Measurements from ENCODE around the gene GPR146.

Gene GPR146

DNA sequence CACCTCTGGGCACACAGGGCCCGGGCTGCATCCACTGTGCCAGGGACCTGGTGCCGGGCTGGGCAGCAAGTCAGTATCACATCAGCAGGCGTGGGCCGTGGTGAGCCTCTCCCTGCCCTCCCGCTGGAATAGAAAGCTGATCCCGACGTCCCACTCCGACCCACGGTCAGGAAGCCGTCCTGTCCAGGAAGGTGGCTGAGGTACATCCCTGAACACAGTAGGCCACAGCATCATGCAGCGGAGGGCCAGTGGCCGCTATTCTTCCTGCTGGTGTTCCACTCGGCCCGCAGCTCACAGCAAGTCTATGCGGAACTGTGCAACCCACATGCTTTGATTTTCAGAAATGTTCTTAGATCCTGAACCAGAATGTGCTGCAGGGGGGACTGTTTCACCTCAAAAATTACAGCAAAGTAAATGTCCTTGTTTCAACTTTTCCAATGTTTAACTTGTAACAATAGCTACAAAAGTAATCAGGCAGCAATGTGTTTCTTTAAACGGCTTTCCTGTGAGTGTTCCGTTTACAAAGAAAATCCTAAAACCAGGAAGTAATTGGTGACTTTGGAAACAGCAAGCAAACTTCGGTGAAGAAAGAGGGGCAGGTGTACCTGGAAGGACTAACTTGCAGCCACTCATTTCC lies 676 bp upstream of the GPR146 start:
- no peak for DNase-seq (ENCODE audit: low read depth)

DNA sequence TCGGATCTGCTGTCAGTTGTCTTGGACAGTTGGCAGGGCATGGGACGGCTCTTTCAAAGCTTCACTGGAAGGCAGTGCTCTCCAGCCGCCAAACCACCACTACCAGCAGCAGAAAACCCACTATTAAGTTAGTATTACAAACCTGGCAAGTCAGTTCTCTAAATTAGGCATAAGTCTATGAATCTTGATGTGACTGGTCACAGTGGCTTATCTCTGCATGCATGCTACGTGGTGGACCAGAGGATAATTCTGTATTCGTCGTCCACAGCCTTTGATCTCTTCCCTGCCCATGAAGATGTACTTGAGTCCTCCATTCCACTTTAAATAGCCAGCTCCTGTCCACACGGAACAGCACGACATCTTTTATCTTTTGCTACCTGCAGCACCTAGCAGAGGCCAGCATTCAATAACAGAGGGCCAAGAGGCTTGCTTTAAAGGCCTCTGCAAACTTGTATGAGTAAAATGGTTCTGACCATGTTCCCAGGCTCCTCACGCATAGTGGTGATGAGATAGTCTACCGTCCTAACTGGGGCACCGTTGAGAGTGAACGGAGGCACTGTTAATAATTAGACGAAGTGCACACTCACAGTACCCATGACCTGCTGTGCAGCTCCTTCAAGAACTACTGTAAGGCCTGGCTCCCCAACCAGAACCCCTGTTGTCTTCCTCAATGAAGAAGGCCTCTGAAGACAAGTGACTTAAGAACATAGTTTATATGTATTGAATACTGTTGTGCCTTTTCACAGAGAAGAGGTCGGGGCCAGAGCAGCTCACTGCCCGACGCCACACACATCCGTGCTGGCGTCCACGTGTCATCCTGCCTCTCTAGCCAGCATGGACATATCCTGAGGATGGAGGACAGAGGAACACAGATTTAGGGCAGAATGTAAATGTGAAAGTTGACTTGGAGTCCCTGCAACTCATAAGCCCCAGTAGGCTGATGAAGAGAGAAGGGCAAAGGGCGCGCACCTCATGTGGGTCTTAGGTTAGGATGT lies 1.0 kb downstream of the GPR146 start:
- DNase-seq (ENCODE audit: low read depth), result no peak

GRCh38 chr7:1046722-1047679 lies 2.7 kb downstream of the GPR146 start:
- DNase-seq (ENCODE audit: low read depth), result no peak

DNA sequence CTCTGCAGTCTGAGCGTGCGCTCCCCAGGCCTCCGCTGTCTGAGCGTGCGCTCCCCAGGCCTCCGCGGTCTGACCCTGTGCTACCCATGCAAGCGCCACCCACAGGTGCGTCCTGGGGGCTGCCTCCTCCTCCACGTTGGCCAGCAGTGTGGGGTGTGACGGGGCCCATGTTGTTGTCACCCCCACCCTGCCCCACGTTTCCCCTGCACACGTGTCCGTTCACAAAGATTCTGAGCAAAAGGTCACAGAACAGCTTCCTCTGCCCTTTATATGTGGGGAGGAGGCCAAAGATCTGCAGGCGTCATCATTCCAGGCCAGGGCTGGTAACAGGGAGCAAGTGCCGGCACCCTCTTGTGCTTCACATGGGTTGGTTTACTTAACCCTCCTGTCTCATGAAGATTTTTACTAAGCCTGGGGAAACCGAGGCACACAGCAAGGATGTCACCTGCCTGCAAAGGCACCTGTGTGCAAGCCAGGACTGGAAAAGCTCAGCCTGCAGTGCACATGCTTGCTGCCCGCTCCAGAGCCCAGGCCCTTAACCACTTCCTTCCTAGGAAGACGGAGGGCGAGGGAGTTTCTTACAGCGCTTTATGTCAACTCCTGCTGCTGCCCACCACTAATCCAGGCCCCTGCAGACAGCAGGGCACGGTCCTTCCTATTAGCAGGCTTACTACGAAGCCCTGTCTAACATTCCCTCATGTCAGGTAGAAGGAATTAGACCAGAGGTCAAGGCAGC lies 4.8 kb downstream of the GPR146 start:
- DNase-seq (ENCODE audit: low read depth), result no peak

GRCh38 chr7:1049801-1050200 lies 5.5 kb downstream of the GPR146 start:
- DNase-seq (ENCODE audit: low read depth), result no peak

DNA sequence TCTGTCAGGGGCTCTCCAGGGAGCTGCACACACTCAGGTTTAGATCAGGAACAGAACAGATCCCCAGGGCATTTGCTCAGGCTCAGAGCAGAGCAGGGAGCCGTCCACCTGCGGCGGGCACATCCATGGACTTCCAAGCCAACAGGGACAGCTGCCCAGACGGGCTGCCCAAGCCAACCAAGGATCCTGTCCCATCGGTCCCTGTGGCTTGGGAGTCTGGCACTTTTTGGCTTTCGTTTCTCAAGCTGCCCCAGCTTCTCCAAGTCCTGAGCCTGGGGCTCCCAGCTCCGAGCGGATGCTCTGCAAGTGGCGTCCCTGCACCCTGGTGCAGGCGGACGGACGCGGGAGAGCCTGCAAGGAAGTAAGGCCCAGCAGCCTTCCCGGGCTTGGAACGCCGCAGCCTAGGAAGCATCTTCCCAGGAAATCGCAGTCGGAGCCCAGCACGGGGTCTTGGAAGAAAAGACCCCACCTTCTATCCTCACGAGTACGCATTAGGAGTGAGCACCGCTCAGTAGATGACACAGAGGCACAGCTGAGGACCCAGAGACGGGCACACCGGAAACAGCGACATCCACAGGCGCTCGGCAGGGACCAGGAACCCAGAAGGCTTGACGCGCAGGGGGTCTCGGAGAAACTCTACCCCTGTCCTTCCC lies 6.0 kb downstream of the GPR146 start:
- DNase-seq (ENCODE audit: low read depth), result no peak

- no peak for DNase-seq (ENCODE audit: low read depth)
Observed at GRCh38 chr7:1050956-1051690, 6.8 kb downstream of the GPR146 start.

DNA sequence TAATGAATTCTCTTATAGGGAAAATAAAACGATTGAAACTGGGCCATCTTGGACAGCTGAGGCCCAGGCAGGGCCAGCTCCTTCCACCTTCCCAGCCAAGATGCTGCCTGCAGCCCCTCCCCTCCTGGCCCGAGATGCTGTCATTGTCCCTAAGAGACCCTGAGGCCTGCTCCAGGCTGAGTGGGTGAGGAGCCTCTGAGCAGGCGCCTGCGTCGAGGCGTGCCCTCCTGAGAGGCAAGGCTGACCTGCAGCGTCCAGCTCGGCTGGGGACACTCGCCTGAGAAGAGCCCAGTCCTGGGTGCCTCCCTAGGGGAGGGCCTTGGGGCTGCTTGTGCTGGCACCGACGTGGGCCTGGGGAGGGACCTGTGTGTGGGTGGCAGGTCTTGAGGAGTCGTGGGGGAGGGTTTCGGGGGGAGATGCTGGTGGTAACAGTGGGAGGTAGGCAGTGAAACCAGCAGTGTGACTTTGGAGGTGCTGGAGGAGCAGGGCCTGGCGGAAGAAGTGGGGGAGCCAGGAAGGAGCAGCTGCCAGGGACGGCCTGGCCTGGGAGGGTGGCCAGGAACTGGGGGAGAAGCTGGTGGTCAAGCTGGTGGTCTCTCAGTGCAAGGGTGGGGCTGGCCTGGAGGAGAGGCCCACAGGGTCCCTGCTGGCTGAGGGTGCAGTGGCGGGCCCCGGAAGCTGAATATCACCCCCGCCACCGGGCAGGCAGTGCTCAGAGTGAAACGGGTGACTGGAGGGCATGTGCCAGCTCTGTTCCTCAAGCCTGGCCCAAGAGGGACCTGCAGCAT lies 7.9 kb downstream of the GPR146 start:
- DNase-seq (ENCODE audit: low read depth), result no peak

DNA sequence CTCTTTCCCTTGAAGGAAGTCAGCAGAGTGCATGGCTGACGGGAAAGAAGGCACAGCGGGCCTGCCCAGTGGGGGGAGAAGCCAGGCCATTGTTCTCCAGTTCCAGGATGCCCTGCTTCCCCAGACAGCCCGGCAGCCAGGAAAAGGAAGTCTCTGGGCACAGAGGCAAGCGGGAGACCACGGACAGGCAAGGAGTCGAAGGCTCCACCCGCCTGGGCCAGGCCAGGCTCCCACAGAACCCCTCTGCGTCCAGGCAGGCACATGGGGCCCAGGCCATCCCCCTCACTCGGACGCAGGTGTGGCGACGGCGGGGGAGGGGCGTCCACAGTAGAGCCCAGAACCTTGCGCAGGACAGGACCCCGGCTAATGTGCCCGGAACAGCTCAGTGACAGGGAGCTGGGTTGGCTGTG lies 8.7 kb downstream of the GPR146 start:
- no peak for DNase-seq (ENCODE audit: low read depth)

- no peak for DNase-seq (ENCODE audit: low read depth)
Observed at GRCh38 chr7:1053816-1054370, 9.5 kb downstream of the GPR146 start.

DNA sequence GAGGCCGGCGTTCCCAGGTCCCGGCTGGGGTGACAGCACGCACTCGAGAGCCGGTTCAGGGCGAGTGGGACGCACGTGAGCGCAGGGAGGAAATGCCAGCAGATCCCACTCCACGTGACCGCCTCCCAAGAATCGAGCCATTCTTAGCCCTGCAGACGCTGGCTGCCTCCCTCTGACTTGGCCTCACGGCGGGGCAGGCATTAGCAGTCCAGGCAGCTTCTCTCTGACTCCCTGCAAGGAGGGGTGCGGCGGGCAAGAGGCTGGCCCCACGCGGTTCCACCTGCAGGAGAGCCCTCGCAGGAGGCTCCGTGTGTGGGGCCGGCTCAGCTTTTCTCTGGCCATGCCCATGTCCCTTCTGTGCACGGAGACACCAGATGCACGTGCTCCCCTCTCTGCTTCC lies 10.1 kb downstream of the GPR146 start:
- DNase-seq (ENCODE audit: low read depth), result no peak

GRCh38 chr7:1054861-1055450 lies 10.6 kb downstream of the GPR146 start:
- no peak for DNase-seq (ENCODE audit: low read depth)

DNA sequence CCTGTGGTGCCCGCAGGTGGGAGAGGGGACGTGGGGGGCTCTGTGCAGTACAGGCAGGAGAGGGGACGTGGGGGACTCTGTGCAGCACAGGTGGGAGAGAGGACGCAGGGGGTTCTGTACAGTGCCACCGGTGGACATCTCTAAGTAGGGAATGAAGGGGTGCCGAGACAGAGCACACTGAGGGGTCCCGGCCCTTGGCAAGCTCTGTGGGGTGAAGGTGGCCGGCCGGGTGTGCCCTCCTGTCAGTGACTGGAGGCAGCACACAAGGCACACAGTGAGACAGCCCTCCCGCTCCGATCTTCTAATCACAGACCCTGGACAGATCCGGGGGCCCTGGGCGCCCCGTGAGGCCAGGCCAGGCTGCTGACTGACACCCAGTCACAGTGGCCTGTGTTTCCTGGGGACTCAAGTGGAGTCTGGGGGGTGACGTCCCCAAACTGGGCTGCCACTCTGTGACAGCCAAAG lies 11.2 kb downstream of the GPR146 start:
- DNase-seq (ENCODE audit: low read depth), result no peak

GRCh38 chr7:1055956-1056784 lies 11.8 kb downstream of the GPR146 start:
- DNase-seq (ENCODE audit: low read depth), result no peak

GRCh38 chr7:1056785-1057410 lies 12.6 kb downstream of the GPR146 start:
- DNase-seq (ENCODE audit: low read depth), result no peak

DNA sequence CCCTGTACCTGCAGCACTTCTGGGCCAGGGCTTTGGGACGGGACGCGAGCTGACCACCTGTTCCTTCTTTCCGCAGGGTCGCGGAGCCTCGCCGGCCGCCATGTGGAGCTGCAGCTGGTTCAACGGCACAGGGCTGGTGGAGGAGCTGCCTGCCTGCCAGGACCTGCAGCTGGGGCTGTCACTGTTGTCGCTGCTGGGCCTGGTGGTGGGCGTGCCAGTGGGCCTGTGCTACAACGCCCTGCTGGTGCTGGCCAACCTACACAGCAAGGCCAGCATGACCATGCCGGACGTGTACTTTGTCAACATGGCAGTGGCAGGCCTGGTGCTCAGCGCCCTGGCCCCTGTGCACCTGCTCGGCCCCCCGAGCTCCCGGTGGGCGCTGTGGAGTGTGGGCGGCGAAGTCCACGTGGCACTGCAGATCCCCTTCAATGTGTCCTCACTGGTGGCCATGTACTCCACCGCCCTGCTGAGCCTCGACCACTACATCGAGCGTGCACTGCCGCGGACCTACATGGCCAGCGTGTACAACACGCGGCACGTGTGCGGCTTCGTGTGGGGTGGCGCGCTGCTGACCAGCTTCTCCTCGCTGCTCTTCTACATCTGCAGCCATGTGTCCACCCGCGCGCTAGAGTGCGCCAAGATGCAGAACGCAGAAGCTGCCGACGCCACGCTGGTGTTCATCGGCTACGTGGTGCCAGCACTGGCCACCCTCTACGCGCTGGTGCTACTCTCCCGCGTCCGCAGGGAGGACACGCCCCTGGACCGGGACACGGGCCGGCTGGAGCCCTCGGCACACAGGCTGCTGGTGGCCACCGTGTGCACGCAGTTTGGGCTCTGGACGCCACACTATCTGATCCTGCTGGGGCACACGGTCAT lies 13.3 kb downstream of the GPR146 start:
- no peak for DNase-seq (ENCODE audit: low read depth)
